NOMO-1 (cell line): Measurements from ENCODE around the gene PHAF1.

Source experiments
- DNase-seq, 2 experiments: peaks; one replicate each; lab custom pipeline; 2025; ENCODE audit not compliant: unreplicated experiment in 2 of 2; lab: John Stamatoyannopoulos, UW

The PHAF1 gene

DNA sequence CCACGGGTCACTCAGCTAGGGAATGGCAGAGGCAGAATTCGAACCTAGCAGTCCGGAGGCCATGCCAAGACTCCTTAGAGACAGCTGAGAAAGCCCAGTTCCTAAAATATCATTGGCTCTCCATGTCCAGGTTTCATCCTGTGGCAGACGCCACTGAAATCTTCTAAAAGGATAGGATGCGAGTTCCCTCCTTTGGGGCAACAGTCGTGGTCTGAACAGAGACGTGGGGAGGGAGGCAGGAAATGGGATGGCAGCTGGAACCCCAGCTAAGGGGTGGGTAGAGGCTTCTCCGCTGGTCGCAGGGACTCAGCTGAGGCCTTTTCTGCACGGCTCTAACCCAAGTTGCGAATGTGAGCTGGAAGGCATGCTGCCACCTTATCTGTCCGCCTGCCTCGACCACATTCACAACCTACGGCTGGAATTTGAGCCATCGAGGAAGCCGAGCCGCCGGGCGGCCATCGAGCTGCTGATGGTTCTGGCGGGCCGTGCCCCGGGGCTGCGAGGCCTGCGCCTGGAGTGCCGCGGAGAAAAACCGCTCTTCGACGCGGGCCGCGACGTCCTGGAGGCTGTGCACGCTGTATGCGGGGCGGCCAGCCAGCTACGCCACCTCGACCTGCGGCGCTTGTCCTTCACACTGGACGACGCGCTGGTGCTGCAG is 52.9 kb downstream of the PHAF1 start:
- DNase-seq: no peak

DNA sequence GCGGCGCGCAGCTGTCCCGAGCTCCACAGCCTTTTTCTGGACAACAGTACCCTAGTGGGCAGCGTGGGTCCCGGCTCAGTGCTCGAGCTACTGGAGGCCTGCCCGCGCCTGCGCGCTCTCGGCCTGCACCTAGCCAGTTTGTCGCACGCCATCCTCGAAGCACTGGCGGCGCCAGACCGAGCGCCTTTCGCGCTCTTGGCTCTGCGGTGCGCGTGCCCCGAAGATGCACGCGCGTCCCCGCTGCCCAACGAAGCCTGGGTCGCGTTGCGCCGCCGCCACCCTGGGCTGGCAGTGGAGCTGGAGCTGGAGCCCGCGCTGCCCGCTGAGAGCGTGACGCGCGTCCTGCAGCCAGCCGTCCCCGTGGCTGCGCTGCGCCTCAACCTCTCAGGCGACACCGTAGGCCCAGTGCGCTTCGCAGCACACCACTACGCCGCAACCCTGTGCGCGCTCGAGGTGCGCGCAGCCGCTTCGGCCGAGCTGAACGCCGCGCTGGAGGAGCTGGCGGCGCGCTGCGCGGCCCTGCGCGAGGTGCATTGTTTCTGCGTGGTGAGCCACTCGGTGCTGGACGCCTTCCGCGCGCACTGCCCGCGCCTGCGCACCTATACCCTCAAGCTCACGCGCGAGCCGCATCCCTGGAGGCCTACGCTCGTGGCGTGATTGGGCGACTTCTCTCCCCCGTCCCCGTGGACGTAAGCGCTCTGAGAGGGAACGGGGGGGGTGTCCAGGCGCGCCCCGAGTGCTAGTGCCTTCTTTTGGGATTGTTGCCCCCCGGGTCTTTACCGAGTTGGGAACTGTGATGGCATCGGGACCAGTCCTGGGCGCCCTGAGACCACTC is 53.6 kb downstream of the PHAF1 start:
- no peak for DNase-seq

DNA sequence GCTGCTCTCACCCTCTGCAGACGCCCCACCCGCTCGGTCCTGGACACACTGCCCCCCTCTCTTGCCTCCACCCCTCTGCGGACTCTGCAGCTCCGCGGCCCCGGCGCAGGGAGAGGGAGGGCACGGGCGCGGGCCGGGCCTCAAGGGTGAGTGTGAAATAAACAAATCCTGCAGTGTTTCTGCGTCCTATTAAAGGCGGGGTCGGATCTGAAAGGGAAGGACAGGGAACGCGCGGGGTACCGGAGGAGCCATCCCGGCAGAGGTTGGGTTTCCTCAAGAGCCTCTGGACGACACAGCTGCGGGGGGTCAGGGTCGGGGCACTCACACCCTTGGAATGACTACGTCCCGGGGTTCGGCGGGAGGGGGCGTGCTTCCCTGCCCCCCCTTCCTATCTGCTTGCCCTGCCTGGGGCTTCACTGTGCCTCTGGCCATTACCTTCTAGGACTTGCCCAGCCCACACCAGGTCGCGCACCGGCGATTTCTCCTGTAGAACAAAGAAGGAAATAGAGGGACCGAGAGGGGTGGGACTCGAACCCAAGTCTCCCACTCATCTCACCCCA is 54.3 kb downstream of the PHAF1 start:
- DNase-seq: no peak

DNA sequence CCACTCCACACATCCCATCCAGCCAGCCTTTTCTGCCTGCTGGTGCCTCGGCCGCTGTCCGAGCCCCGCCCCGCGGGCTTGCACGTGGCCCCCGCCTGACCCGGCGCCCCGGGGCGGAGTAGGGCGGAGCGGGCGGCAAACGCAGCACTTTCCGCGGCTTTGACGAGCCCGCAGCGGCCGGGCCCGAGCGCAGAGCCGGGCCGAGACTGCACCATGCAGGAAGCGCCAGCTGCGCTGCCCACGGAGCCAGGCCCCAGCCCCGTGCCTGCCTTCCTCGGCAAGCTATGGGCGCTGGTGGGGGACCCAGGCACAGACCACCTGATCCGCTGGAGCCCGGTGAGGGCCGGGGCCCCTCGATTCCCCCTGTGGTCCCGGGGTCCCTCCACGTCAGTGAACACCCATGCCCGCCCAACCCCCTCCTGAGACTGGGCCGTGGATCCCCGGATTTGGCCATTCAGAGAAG is 54.9 kb downstream of the PHAF1 start, which contains the start of gene HSF4:
Gene HSF4, plus strand, starts transcription at position 147 of the 463 bp plus-strand sequence. Its CDS starts 67 bp downstream, at position 214.
- DNase-seq: no peak

DNA sequence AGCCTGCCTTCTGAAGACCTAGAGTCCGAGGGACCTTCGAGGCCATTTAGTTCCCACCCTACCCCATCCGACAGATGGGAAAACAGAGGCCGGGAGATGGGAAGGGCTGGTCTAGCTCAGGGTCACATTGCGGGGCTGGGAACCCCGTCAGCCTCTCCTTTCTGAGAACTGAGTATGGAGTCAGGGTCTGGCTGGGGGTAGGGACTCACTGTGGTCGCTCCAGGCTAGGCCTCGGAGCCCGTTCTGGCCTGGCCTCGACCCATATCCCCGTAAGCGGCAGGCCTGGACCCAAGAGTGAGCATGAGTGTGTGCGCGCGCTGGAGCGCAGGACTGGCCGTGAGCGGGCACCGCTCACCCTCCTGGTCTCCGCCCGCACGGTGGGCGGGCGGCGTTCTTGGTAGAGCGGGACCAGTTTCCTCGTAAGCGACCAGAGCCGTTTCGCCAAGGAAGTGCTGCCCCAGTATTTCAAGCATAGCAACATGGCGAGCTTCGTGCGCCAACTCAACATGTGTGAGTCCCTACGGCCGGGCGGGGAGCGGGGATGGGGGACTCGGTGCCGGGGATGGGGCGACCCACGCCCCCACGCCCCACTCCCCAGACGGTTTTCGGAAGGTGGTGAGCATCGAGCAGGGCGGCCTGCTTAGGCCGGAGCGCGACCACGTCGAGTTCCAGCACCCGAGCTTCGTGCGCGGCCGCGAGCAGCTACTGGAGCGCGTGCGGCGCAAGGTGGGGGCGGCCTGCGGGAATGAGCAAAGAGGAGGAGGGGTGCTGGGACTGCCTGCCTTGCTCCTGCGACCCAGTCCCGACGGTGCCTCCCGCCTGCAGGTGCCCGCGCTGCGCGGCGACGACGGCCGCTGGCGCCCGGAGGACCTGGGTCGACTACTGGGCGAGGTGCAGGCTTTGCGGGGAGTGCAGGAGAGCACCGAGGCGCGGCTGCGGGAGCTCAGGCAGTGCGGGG is 55.7 kb downstream of the PHAF1 start:
- no peak for DNase-seq

DNA sequence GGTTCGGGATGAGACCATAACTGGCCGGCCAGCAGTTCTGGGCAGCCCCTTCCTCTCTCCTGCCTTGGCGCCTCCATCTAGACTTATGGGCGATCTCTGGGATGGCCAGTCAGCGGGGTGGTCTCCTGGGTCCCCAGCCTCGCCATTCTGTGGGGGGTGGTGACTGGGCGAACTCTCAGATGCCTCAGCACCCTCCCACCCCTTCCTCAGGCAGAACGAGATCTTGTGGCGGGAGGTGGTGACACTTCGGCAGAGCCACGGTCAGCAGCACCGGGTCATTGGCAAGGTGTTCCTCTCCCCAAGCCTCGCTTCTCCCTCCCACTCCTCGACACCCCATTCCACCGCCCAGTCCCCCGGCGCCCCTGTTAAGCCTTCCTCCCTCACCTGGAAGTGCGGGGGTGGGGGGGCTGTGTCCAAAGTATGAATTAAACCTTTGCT is 56.4 kb downstream of the PHAF1 start:
- no peak for DNase-seq

DNA sequence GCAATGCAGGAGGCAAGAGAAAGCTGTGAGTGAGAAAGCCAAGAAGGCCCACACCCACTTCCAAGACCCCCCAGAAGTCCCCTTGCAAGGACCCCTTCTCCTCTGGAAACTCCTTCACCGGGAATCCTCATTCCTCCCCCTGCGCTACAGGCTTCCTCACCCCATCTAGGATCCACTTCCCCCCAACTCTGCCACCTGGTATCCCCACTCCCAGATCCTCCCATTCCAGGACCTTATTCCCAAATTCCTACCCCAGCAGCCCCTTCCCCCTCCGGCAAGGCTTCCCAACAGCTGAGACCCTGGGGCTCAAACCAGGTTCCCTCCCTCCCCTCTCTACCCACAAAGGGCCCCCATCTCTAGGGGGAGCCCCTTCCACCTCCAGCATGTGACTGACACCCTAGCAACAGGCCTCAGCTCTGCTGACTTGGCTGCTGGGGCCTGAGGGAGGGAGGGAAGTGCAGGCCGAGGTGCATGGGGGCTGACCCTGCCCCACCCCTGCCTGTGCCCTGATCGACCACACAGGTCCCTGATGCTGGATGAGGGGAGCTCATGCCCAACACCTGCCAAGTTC is 56.9 kb downstream of the PHAF1 start:
- DNase-seq: no peak

DNA sequence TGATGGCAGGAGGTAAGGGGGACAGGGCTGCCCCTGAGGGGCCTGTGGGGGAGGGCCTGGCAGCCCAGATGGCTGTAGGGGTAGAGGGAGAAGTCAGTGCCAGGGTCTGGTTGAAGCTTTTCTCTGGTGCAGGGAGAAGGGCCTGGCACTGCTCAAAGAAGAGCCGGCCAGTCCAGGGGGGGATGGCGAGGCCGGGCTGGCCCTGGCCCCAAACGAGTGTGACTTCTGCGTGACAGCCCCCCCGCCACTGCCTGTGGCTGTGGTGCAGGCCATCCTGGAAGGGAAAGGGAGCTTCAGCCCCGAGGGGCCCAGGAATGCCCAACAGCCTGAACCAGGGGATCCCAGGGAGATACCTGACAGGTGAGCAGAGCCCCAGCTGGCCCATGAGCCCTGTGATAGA is 57.8 kb downstream of the PHAF1 start:
- DNase-seq: no peak

DNA sequence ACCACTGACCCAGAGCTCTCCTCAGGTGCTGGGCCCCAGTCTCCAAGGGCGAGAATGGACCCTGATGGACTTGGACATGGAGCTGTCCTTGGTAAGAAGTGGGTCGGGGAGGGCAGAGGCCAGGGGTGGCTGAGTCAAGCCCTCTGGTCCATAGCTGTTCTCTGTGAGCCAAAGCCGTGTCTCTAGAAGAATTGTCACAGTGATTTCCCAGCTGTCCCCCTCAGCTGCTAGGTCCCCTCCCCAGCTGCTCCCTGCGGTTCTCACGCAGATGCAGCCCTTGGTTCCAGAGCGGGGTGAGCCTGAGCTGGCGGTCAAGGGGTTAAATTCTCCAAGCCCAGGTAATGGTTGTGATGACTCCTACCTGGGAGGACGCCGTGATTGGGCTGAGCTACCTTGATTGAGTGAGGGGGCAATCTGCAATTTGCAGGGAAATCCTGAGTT is 59.3 kb downstream of the PHAF1 start:
- DNase-seq: no peak

DNA sequence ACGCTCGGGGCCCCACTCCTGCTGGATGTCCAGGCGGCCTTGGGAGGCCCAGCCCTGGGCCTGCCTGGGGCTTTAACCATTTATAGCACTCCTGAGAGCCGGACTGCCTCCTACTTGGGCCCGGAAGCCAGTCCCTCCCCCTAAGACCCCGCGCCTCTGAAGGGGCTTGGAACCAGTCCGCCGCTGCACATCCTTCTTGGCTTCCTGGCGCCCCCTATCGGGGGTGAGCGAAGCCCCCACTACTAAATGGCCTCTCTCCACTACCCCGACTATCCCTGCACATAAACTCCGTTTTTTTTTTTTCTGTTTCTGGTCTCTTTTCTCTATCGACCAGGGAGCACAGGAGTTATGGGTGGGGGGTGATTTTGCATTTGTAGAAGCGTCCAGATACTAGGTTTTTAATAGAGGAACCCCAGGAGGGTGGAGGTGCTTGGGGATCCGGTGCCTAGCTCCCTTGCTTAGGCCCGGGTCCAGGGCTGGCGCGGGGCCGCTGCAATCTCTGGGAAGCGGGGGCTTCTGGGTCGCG is 60.0 kb downstream of the PHAF1 start:
- DNase-seq: no peak

DNA sequence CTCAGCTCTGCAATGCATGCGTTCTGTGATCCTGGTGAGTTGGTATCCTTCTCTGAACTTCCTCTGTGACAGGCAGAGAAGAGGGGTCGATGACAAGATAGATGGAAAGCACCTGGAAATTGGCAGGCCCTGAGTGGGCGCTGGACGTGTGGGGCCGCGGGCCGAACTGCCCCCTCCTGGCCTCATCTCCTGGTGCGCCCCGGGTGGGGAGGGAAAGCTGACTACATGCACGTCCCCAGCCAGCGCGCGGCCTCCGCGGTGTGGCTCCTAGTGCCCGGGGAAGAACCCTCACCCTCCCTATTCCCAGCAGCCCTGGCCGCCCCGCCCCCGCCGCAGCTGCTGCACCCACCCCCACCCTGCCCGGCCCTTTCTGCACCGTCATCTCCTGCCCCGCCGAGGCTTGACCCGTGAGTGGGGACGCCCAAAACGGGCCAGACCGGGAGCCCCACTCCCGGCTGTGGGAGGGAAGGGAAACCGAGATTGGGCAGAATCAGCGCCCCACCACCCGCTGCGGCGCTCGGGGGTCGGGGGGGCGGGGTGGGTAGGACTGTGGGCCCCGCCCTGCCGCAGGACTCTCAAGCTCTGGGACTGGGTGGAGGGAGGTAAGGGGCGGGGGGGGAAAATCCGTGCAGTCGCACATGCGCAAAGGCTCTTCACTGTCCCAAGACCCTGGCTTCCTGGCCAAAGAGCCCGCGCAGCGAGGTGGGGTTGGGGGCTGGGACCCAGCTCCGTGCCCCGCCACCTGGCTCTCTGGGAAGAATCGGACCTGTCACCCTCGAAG is 60.6 kb downstream of the PHAF1 start, which contains the start of gene NOL3:
Gene NOL3, plus strand, starts transcription at position 371 of the 781 bp plus-strand sequence.
- DNase-seq: no peak

DNA sequence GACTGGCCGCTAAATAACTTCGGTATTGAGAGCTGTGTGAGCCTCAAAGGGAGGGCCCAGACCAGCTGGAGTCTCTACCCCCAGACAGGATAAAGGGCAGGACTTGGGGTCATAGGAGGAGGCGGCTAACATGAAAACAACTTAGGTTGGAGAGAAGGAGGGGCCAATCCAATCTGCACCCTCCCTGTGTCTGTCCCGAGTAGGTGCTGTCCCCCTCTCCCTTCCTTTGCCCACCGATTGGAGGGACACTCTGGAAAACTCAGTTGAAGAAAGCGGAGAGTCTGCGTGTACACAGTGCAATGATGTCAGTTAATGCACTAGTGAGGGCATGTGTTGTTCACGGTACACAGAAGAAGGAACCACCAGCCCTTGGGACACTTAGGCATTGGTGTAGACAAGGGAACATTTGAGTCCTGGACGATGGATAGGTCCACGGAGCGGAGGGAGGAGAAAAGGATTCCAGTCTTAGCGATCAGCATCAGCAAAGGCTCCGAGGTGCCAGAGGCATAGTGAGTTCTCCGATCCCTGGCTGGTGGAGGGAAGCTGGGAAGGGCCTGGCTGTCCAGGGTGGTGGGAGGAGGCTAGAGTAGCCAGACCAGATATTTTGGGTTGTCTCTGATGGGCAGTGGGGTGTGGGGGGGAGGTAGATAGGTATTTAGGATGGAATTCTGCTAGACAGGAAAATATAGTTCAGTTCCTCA is 61.4 kb downstream of the PHAF1 start:
- DNase-seq: no peak

DNA sequence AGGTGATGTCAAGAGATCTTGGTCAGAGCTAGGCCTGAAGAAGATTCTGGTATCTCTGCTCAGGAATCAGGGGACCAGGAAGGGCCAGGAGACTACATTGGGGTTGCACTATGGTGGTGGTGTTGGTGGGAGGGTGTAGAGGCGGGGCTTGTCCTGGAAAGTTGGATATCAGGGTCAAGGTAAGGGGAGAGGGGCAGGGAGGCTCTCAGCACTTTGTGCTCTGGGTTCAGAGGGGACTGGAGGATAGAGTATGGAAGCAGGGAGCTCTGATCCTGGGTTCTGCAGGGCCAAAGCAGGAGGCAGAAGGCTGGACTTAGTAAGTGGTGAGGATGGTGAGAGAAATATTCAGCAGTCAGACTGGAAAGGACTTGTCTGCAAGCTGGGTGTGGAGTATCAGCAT is 63.6 kb downstream of the PHAF1 start:
- no peak for DNase-seq

DNA sequence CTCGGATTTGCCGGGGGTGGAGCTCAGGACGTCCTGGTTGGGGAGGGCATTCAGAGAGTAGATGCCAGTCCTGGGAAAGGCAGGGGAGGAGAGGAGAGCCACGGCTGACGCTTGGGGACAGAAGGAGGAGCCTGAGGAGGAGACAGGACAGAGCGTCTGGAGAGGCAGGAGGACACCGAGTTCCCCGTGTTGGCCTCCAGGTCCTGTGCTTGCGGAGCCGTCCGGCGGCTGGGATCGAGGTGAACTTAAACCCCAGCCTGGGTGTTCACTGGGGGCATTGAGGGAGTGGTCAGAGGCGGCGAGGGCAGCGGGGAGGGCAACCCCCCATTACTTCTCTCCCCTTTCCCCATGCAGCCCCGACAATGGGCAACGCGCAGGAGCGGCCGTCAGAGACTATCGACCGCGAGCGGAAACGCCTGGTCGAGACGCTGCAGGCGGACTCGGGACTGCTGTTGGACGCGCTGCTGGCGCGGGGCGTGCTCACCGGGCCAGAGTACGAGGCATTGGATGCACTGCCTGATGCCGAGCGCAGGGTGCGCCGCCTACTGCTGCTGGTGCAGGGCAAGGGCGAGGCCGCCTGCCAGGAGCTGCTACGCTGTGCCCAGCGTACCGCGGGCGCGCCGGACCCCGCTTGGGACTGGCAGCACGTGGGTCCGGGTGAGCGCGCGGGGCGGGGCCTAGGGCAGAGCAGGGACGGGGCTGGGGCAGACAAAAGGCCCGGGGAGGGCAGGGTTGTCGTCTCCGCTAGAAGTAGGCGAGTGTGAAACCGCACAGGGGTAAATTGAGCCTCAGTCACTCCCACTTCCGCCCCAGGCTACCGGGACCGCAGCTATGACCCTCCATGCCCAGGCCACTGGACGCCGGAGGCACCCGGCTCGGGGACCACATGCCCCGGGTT is 64.3 kb downstream of the PHAF1 start:
- peak; percentile 62 to 79 for DNase-seq

DNA sequence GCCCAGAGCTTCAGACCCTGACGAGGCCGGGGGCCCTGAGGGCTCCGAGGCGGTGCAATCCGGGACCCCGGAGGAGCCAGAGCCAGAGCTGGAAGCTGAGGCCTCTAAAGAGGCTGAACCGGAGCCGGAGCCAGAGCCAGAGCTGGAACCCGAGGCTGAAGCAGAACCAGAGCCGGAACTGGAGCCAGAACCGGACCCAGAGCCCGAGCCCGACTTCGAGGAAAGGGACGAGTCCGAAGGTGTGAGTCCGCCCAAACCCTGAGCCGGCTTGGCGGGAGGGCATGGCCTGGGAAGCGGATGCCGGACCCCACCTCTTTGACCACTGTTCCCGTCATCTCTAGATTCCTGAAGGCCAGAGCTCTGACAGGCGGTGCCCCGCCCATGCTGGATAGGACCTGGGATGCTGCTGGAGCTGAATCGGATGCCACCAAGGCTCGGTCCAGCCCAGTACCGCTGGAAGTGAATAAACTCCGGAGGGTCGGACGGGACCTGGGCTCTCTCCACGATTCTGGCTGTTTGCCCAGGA is 65.0 kb downstream of the PHAF1 start:
- no peak for DNase-seq

DNA sequence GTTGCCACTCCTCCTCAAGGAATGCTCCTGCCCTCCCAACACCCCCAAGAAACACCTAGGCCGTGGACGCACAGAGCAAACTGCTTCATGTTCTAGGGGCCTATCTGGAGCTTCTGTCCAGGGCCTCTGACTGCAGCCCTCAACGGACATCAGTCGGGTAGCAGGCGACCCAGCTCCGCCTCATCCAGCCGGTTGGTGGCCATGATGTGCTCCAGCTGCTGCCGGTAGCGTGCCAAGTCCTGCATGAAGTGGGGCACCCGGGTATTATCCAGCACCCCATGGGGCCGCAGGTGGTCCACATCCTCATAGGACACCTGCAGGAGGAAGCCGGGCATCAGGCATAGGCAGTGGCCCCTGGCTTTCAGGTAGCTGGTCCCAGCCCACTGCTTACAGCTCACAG is 66.9 kb downstream of the PHAF1 start:
- no peak for DNase-seq
